NCI-H510A (cell line): ENCODE data around the gene ZDHHC19.
A peak's percentile ranks its signal among the peaks of the same experiment; 100 is the strongest.
"Not testable (repeated sequence)": the region's sequence is repeated elsewhere in the genome, so short reads cannot be mapped to it uniquely, and the experiment has no call there.

ENCODE experiments used
- DNase-seq: peaks from one replicate; lab custom pipeline; 2025; lab: John Stamatoyannopoulos, UW

Gene ZDHHC19

DNA sequence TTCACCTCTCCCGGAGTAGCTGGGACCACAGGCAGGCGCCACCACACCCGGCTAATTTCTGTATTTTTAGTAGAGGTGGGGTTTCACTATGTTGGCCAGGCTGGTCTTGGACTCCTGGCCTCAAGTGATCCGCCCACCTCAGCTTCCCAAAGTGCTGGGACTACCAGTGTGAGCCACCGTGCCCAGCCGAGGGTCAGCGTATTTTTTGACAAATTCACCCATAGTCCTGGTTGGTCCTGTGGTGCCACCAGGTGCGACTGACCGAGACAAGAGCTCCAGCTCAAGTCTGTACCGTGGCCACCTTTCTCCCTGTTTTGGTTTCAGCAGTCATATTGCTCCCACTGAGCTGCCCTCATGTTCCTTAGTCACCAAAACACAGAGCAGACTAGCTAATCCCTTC lies 13.9 kb upstream of the ZDHHC19 start:
- no peak for DNase-seq

DNA sequence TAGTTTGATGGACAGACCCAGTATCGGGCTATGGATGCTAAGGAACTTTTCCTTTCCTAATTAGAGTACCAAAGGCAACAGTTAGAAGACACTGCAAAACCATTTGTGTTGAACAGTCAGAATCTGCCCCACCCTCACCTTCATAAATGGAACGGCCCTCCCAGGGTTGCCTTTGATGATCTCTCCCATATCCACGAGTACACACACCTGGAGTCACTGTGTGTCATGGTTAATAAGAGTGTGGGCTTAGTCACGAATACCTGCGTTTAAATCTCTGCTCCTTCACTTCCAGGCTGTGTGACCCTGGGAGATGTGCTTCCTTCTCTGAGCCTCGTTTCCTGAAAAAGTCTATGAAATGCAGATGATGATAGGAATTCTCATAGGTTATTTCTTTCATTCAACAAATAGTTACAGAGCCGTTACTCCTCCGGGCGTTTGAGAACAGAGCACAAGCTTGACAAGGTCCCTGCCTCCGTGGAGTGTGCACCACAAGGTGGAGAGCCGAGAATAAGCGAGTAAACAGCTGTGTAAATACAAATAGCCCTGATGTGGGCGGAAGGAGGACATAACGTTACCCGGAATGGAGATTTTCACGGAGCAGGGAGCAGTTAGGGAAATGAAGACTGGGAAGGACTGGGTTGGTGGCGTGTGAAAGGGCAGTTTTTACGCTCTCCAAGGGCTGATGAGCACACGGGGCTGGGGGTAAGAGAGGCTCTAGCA lies 11.8 kb upstream of the ZDHHC19 start:
- DNase-seq, result no peak

DNA sequence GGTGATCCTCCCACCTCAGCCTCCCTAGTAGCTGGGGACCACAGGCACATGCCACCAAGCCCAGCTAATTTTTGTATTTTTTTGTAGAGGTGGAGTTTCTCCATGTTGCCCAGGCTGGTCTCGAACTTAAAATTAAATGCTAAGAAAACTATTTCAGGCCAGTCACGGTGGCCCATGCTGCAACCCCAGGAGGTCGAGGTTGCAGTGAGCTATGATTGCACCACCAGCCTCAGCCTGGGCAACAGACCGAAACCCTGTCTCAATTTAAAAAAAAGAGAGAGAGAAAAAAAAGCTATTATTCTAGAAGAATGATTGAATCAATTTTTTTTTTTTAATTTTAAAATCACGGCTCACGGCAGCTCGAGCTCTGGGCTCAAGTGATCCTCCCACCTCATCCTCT lies 9.8 kb upstream of the ZDHHC19 start:
- DNase-seq, result no peak

DNA sequence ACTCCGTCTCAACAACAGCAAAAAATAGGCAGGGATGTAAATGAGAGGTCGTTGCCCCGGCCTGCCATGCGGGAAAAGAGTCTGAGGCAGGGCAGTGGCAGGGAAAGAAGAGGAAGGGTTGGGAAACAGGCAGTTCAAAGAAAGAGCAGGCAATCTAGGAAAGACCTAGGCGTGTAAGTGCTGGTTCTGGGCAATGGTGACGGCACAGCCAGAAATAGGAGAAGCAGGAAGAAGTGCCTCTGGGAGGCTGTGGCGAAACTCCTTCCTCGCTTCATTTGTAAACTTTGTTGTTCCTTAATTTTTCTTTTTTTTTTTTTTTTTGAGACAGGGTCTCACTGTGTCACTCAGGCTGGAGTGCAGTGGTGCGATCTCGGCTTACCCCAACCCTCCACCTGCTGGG lies 9.4 kb upstream of the ZDHHC19 start:
- no peak for DNase-seq

DNA sequence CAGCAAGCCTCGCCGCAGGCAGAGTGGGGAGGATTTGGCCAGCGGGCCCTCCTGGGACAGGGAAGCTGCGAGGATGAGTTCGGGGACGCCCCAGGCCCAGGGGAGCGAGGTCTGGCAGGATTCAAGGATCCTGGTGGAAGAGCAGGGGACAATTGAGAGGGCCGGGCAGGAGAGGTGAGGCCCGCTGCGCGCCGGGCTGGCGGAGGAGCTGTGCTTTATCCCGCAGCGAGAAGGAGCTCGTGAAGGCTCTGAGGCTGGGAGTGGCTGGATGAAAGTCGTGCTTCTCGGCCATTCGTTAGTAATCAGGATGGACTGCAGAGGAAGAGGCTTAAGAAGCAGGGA lies 8.7 kb upstream of the ZDHHC19 start:
- DNase-seq, result no peak

DNA sequence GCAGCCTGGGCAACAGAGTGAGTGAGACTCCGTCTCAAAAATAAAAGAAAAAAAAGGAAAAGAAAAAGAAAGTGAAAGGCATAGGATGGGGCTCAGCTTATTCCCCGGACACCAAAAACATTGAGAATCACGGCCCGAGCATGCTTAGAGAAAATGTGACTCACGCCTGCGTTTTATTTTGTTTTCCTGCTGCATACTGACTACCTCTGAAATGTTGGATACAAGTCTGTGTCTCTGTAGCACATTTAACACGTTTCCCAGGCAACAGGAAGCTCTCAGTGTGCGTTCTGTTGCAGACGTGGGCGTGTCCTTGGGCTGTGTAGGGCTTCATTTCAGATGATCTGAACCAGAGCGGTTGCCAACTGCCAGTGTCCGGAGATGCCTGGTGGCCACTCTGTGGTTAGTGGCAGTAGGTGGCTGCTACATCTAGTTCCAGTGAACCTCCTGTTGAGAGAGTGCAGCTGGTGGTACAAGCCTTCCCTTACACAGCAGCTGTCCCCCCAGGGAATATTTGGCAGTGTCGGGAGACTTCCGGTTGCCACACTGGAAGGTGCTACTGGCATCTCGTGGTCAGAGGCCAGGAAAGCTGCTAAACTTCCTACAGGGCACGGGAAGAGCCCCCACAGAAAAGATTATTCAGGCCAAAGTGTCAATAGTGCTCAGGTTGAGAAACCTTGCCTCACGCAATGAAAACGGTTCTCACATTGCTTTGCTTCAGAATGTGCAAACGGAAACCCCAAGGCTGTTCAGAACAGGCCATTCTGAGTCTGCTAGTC lies 8.2 kb upstream of the ZDHHC19 start:
- peak; percentile 23 for DNase-seq

DNA sequence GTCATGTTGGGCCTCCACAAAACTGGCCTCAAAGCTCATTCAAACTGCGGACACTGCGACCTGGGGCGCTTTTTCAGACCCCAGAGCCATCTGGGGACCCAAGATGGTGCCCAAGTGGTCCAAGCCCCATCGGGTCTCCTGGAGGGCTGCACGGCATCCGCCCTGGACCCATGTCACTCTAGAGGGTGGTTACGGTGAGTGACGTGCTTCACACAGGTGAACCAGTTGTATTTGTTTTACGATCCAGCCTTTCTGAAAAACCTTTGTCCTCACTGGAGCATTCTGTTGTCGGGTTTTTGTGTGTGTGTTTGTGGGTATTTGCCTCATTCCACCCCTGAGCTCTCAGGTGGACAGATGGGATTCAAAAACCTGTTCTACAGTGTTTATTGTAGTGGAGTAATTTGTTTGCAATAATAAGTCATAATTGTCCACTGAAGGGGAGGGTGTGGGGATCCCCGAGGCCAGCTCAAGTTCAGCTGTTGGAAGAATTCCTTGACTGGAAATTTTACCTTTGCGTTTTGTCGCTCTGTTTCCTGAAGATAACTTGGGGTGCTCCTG lies 7.0 kb upstream of the ZDHHC19 start:
- DNase-seq, result no peak

DNA sequence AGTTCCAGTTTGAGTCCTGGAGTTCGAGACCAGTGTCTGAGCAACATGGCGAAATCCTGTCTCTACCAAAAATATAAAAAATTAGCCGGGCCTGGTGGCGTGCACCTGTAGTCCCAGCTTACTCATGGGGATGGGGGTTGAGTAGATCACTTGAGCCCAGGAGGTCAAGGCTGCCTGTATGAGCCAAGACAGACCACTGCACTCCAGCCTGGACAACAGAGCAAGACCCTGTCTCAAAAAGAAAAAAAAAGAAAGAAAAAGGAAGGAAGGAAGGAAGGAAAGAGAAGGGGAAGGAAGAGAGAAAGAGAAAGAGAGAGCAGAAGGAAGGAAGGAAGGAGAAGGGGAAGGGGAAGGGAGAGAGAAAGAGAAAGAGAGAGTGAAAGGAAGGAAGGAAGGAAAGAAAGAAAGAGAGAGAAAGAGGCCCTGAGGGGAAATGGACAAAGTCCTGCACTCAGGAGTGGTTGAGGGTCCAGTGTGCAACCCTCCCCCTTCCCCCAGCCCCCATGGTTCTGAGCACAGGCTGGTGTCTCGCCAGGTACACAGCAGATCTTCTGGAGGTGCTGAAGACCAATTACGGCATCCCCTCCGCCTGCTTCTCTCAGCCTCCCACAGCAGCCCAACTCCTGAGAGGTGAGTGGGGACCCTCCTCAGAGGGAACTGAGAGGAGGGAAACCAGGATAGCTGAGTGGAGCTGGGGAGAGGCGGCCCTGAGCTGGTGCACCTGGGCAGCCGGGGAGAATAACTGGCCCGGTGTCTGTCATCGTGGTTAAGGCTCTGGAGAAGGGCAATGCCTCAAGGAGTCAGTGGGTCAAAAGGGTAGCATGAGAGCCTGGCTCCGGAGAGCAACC lies 6.3 kb upstream of the ZDHHC19 start:
- DNase-seq, result no peak

DNA sequence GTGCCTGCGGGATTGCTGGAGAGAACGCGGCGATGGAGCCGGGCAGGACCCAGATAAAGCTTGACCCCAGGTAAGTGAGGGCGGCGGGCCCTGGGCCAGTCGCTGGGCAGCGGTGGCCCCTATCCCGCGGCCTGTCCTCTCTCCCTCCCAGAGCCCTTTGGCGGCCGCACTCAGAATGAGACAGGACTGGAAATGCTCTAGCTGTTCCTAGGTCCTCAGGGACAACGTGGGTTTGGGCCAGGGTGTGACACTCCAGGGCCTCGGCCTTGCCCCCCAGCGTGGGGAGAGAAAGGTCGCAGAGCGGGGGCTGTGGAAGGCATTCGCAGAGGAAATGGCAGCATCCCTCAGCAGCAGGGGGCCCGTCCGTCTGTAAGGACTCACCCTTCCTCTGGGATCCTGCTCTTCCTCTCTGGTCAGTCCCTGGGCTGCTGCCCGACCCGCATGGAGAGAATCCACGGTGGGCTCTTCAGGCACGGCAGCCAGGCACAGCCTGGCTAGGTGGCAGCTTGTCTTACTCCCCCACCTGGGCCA lies 5.5 kb upstream of the ZDHHC19 start:
- DNase-seq, result no peak

DNA sequence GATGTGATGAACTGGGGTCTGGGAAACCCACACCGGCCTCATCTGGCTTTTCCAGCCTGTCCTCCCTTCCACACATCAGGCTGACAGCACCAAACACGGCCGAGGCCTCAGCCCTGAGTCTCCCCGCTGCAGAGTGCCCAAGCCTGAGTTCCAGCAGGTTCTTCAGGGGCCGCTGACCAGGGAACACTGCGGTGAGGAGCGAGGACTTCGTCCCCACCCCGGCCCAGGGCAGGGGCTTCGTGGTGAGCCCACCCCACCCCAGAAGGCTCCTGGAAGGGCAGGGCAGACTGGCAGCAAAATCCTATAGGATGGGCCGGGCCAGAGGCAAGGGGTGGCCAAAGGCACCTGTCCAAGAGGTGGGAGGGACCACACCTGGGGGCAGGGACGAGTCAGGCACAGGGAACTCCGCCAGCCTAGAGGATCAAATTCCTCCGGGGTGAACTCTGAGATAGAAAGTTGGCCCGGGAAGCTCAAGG lies 4.9 kb upstream of the ZDHHC19 start, which contains the start of gene SLC51A:
Gene SLC51A, plus strand, starts transcription at position 446 of the 476 bp plus-strand sequence. CDS start 179 bp downstream, outside the sequence.
- no peak for DNase-seq

DNA sequence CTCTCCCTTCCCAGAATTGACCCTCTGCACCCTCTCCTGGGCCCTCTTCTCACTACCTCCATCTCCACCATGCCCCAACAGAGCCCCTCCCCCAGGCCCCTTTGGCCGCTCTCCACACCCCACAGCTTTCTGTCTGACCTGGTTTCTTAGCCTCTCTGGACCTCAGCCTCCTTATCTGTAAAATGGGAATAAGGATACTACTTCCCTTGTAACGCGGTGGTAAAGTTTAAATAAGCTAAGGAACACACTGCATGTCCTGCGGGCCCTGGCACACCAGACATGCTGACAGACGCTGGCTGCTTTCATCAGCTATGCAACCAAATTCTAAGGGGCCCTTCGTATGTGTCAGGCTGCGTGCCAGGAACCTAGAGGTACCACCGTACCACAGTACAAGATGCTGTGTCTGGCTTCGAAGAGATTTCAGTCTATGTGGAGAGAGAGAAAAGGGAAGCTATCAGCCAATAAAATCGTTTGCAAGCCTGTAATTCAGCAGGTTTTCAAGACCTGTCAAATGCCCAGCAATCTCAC lies 4.4 kb upstream of the ZDHHC19 start:
- DNase-seq, result no peak

DNA sequence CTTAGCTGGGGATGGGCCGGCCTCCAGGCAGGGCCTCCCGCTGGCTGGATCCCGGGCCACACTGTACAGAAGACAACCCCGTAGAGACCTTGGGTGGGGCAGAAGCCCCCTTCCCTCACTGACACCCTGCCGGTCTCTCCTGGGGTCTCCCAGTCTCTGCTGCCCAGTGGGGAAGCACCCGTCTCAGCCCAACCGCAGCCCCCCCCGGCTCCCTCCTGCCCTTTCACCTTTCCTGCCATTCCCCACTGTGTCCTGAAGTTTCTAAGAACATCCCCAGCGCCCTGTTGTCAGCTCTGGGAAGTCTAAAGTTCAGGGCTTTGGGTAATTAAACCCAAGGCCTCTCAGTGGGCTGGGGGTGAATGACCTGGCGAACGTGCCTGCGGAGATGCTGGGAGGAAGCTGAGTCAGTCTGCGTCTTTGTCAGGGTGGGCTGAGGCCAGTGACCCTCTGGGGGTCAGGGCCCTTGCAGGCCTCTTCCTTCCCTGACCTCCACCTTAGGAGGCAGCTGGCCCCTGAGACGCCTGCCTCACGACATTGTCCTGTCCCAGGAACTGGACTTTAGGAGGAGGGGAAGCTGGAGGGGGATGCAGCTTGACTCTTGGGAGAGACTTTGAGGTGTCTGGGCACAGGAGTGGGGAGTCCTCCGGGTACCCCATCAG lies 3.7 kb upstream of the ZDHHC19 start:
- DNase-seq, result no peak

DNA sequence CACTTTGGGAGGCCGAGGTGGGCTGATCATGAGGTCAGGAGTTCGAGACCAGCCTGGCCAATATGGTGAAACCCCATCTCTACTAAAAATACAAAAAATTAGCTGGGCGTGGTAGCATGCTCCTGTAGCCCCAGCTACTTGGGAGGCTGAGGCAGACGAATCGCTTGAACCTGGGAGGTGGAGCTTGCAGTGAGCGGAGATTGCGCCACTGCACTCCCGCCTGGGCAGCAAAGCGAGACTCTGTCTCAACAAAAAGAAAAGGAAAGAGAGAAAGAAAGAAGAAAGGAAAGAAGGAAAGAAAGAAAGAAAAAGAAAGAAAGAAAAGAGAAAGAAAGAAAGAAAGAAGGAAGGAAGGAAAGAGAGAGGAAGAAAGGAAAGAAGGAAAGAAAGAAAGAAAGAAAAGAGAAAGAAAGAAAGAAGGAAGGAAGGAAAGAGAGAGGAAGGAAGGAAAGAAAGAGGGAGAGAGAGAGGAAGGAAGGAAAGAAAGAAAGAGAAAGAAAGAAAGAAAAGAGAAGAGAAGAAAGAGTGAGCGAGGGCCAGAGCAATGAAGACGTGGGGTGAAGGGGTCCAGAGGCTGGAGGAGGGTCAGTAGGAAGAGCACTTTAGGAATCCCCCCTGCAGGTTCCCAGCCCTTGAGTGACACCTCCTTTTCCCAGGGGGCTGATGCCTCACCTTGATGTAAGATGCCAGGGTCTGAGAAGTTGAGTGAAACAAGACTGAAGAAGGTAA lies 1.1 kb downstream of the ZDHHC19 start:
- DNase-seq, result not testable (repeated sequence)

DNA sequence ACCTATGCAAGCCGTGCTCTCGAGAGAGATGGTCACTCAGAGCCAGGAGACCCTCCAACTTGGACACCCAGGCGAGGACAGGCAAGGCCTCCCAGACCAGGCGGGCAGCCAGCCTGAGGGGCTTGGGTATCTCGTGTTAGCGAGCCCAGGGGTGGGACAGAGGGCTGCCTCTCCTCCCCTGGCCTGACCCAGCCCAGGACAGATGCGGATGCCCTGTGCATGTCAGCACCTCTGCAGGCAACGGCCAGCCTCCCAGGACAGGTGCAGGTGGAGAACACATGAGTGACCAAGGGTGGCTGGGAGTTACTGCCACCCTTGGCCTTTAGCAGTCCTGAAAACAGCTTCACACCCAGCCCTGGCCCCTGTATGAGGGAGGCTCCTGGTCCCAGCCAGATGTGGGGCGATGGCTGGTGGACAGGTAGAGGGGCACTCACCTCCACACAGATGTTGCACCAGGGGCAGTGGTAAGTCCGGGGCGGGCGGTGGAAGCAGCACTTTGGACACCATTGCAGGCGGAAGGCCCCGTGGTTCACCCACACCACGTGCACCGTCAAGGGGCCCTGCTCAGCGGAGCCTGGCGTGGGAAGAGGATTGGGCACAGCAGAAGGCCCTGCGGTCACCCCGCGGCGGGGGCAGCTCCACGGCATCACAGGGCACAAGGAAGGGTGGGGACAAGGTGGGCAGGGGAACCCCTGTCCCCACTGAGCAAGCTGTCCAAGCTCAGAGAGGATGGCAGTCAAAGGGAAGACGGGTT lies 2.1 kb downstream of the ZDHHC19 start:
- no peak for DNase-seq

DNA sequence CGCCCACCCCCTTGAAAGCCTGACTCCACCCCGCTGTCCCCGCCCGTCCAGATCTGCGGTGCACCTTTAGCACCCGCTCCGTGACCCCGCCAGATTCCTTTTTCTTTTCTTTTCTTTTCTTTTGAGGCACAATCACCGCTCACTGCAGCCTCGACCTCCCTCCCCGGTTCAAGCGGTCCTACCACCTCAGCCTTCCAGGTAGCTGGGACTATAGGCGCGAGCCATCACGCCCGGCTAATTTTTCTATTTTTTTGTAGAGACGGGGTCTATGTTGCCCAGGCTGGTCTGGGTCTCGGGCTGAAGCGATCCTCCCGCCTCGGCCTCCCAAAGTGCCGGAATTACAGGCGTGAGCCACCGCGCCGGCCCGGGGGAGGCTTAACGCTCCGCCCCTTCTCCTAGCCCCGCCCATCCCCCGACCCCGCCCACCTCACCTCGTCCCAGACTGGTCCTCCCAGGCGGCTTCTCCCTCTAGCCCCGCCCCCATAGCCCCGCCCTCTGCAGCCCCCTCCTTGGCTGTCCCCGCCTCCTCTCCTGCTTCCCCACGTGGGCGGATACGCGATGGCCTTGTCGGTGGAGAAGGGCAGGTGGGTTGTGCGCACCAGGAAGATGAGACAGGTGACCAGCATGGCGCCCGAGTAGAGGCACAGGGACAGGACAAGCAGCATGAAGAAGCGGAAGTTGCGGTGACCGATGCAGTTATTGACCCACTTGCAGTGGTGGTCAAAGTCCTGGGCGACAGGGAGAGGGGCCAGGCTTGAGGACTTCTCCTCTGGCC lies 3.2 kb downstream of the ZDHHC19 start:
- no peak for DNase-seq

DNA sequence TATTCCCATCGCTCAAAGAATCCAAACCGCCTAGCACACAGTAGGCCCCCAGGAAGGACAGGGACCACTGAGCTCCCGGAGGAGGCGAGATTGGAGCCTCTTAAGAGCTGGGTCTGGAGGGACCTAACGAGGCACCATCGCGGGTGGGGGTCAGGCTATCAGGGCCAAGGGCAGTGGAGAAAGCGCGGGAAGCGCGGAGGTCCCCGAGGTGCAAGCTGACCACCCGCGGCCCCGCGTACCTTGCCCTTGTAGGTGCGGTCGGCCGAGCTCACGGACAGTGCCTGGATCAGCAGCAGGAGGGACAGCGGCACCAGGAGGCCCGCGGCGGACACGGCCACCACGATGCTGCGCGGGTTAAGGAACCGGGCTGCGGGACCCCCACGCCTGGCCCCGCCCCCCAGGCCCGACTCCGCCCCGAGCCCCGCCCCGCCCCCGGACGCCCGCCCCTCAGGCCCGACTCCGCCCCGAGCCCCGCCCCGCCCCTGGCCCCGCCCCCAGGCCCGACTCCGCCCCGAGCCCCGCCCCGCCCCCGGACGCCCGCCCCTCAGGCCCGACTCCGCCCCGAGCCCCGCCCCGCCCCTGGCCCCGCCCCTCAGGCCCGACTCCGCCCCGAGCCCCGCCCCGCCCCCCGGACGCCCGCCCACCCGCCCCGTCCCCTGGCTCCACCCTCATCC lies 3.9 kb downstream of the ZDHHC19 start:
- DNase-seq, result no peak

DNA sequence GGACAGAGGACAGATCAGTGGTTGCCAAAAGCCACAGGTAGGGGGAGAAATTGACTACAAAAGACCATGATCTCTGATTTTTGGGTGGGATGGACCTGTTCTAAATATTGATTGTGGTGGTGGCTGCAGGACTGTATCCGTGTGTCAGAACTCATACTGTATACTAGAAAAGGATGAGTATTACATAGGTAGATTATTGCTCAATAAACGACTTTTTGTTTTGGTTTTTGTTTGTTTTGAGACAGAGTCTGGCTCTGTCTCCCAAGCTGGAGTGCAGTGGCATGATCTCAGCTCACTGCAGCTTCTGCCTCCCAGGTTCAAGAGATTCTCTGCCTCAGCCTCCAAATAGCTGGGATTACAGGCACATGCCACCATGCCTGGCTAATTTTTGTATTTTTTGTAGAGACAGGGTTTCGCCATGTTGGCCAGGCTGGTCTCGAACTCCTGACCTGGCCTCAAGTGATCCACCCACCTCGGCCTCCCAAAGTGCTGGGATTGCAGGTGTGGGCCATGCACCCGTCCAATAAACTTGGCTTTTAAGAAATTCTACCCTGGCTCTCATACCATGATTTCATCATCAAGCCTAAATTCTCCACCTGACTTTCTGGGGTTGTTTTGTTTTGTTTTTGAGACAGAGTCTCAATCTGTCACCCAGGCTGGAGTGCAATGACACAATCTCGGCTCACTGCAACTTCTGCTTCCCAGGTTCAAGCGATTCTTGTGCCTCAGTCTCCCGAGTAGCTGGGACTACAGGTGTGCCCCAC lies 5.6 kb downstream of the ZDHHC19 start:
- DNase-seq, result not testable (repeated sequence)

DNA sequence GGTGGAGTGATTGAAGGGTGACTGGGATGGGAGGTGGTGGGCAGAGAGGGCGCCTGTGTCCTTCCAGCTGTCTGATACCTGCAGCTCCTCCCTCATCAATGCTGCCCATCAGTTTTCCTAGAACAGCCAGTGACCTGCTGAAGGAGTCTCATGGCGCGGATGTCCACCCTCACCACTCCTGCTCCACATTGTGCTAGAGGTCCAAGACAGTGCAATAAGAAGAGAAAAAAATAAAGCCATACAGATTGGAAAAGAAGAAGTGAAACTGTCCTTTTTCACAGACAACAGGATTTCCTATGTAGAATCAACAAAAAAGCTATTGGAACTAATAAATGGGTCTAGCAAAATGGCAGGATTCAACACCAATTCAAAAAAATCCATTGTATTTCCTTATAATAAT lies 7.4 kb downstream of the ZDHHC19 start:
- DNase-seq, result no peak
